GM21526 (cell line): Measurements from ENCODE around the gene RHOD.

Source experiments
- ATAC-seq: cut with Tn5 transposase; IDR thresholded peaks from one replicate; pipeline ENCODE4 v1.9.1; 2021; ENCODE audit warnings: moderate library complexity; ENCODE audit not compliant: unreplicated experiment, low FRiP score

RHOD gene

DNA sequence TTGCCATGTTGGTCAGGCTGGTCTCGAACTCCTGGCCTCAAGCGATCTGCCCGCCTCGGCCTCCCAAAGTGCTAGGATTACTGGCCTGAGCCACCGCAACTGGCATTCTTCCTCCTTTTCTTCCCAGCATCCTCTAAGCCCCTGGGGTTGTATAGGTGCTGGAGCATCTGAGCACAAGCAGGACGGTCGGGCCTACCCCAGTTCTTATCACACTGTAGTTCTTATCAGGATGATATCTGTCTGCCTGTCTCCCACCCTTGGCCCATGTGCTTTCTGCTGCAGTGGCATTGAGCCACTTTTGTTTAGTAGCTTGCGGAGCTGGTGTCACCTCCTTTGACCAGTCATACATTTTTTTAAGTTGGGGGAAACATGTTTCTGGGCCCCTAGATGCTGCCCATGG lies 1.9 kb downstream of the RHOD start:
- ATAC-seq: no peak

DNA sequence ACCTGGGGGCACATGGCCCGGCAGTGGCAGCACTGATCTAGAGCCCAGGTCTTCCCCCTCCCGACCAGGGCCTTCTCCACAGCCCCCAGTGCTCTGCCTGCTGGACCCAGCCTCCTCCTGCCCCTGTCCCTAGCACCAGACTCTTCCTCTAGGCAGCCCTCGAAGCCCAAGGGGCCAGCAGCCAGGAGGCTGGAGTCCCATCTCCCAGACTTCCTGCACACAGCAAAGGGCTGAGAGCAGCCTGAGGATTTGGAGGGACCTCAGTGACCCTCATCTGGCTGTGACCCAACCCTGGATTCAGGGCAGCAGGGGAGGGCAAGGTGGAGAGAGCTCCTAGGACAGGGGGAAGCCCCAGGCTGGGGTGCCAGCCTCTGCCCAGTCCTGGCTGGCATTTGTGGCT lies 3.0 kb downstream of the RHOD start:
- no peak for ATAC-seq

DNA sequence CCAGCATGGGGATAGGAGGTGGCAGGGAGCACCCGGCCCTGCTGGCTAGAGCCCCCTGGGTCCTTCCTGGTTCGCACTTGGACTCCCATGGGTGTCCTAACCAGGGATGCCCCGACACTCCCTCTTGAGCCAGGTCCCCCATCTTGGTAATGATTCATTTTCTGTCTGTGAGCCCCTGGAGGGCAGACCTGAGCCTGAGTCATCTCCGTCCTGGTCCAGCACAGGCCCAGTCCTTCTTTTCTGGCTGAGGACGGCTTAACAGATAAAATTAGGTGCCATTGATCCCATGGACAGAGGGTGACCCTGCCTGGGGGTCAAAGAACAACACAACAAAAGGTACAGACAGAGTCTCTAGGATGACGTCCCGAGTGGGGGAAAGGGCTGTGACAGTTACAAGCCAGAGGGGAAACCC lies 3.5 kb downstream of the RHOD start:
- no peak for ATAC-seq

DNA sequence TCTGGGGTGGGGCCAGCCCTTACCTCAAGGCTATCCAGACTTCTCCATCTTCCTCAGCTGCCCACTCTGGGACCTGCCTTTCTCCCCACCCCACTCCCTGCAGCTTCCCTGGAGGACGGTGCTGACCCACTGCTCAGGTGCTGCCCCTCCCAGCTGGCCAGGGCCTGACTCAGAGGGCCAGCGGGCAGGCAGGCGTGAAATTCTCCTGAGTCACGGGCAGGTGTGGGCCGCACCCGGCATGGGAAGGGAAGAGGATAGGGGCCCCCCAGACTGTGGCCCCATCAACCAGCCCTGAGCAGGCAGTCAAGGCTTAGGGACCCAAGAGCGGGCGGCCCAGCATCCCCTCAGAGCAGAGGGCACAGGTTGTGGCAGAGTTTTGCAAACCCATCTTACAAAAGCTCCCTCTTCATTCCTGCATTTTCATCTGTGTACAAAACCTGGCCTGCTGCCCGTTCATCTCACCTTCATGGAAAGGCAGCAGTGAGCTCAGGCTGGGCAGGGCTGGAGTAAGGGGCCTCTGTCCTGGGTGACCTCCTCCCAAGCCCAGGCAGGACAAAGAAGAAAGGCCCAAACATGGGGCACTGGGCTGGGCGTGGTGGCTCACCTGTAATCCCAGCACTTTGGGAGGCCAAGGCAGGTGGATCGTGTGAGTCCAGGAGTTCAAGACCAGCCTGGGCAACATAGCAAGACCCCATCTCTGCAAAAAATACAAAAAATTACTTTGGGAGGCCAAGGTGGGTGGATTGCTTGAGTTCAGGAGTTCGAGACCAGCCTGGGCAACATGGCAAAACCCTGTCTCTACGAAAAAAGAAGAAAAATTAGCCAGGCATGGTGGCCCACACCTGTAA lies 6.1 kb downstream of the RHOD start:
- ATAC-seq: no peak

DNA sequence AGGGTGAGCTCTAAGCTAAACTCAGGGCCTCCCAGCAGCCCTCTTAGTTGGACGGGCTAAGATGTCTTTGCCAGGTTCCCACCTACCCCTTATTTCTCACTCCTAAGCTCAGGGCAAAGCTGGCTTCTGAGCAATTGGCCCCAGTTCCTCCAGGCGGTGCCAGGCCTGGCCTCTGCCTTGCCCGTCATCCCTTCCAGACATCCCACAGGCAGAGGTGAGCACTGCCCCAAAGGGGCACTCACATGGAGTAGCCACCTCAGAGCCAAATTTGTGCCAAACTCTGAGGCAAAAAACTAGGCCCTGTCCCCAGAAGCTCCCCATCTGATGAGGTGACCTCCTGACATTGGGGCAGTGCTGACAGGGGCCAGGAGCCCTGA lies 9.7 kb downstream of the RHOD start:
- ATAC-seq: no peak

DNA sequence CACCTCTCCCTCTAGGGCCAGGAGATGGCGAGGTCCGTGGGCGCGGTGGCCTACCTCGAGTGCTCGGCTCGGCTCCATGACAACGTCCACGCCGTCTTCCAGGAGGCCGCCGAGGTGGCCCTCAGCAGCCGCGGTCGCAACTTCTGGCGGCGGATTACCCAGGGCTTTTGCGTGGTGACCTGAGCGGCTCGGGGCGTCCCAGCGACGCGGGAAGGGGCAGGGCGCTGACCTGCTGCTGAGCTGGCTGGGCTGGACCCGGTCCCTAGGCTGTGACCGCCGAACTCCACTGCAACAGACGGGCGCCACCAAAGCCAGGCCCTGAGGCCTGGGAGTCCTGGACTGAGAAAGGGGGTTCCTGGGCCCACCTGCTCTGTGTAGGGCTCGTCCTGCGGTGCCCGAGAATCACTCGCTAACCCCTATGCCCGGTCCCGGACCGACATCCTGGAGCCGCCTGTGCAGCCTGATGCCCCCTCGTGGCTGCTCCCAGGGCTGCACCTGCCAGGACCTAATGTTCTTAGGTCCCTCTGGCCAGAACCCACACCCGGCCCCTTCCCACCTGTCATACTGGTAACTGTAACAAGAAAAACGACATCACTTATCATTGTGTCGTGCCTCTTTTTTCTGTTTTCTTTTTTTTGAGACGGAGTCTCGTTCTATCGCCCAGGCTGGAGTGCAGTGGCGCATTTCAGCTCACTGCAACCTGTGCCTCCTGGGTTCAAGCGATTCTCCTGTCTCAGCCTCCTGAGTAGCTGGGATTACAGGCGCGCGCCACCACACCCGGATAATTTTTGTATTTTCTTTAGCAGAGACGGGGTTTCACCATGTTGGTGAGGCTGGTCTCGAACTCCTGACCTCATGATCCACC lies 15.0 kb downstream of the RHOD start:
- no peak for ATAC-seq

DNA sequence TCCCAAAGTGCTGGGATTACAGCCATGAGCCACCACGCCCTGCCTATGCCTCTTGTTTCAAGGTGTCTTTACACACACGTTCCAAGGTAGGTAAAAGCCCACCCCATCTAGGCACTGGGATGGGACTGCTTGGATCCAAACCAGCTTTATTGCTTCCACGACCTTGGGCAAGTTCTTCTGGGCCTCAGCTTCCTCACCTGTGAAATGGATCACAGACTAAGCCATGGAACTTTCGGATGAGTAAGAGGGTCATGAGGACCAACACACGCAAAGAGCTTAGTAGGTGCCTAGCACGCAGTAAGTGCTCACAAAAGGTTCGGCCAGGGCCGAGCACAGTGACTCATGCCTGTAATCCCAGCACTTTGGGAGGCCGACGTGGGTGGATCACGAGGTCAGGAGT lies 15.6 kb downstream of the RHOD start:
- ATAC-seq: no peak

DNA sequence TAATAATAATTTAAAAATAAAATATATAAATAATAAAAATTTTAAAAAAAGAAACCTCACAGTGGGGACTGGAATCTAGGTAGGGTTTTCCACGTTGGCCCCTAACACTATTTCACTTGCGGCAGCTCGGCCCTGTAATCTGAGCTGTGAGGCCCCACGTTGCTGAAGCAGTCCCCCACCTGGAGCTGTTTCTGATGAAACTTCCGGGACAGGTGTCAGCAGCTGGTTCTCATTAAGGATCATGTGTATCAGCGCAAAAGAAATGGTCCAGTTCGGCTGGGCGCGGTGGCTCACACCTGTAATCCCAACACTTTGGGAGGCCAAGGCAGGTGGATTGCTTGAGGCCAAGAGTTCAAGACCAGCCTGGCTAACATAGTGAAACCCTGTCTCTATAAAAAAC lies 17.3 kb downstream of the RHOD start:
- ATAC-seq: no peak

DNA sequence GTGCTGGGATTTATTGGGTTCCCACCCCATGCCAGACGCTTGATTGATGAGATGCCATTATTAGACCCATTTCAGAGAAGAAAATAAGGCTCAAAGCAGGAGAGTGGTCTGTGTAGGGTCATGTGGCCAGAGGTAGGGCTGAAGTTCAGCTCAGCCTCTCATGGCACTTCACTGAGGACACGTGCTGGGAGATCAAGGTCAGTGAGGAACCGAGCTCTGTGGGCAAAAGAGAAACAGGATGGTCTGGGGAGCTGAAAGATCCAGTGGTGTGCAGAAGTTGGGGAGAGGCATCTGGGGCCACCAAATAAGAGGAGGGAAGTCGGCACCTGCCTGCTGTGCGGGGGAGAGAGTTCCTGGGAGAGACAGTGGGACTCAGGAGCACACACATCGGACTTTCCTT lies 19.6 kb downstream of the RHOD start:
- no peak for ATAC-seq

DNA sequence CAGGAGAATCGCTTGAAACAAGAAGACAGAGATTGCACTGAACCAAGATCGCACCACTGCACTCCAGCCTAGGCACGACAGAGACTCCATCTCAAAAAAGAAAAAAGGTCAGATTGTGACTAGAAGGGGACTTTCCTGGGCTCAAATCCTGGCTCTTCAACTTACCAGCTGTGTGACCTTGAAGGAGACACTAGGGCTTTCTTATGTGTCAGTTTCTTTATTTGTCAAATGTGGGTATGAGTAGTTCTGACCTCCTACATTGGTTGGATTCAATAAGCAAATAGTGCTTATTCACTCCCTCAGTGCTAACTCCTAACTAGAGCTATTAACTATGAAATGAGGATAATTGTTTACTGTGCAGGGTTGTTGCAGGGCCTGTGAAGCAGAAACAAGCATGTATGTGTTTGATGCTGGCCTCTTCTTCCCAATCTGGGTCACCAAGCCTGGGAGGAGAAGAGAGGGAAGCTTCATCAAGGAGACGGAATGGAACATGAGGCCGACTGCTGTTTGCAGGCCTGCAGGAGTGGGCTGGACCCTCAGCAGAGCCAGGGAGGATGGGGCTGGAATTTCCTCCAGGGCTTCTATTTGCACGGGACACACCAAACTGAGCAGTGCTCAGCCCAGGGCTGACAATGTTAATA lies 22.5 kb downstream of the RHOD start:
- ATAC-seq: no peak

DNA sequence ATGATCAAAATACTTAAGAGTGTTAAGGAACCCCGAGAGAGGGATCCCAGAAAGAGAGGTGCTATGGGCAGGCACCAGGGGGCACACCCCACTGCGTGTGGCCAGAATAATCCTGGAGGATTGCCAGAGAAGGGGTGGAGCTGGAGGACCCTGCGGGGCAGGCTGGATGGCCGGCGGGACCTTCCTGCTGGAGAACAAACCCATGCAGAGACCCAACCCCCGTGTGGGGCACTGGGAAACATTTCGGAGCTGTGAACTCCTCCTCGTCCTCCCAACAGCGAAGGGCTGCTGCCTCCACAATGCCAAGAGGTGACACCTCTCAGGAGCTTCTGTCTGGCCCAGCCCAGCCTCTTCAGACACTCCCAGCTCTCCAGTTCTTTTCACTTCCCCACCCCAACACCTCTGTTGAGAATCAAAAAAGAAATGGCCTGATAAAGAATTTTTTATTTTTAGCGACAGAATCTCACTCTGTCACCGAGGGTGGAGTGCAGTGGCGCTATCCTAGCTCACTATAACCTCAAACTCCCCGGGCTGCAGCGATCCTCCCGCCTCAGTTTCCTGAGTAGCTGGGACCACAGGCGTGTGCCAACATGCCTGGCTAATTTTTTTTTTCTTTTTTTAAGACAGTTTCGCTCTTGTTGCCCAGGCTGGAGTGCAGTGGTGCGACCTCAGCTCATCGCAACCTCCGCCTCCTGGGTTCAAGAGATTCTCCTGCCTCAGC lies 25.6 kb downstream of the RHOD start:
- ATAC-seq: no peak

DNA sequence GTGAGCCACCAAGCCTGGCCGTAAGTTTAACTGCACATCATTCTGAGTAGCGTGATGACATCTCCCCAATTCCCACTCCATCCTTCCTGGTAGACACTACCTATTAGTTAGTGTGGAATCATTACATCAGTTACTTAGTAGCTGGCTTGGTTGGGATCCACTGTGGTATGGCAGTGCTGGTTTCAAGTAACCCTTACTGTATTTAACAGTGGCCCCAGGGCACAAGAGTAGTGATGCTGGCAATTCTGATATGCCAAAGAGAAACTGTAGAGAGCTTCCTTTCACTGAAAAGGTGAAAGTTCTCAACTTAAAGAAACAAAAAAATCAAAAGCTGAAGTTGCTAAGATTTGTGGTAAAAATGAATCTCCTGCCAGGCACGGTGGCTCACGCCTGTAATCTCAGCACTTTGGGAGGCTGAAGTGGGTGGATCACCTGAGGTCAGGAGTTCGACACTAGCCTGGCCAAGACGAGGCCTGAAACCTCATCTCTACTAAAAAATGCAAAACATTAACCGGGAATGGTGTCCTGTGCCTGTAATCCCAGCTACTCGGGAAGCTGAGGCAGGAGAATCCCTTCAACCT lies 27.2 kb downstream of the RHOD start:
- ATAC-seq: no peak

DNA sequence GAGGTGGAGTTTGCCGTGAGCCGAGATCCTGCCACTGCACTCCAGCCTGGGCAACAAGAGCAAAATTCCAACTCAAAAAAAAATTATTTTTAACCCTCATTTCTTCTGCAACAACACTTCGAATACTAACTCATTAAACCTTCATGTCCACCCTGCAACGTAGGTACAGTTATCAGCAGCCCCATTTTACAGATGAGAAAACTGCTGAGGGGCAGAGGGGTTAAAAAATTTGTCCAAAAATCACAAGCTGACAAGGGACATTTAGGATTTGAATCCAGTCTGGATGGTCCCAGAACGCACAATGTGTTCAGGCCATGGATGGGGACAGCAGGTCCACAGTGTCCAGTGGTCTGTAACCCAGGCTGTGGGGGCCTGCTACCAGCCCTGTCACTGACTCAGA lies 29.0 kb downstream of the RHOD start:
- no peak for ATAC-seq

DNA sequence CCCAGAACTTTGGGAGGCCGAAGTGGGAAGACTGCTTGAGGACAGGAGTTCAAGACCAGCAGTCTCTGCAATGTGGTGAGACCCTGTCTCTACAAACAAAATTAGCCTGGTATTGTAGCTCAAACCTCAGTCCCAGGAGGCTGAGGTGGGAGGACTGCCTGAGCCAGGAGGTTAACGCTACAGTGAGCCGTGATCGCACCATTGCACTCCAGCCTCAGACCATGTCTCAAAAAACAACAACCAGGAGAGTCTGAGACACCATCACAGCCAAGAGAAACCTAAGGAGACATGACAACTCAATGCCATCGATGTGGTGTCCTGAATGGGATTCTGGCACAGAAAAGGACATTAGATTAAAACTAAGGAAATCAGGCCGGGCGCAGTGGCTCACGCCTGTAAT lies 34.1 kb downstream of the RHOD start:
- no peak for ATAC-seq

DNA sequence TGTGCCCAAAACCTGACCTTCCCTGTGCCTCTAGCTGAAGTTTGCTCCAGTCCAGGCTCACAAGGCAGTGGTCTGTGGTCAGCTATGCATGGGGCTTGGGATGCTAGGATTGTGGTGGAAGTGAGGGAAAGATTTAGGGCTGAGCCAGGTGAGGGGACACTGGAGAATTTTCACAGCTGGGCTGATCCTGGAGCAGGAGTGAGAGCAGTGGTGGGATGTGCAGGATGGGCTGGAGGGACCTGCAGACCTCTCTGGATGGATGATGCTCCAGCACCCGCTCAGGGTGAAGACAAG lies 38.5 kb downstream of the RHOD start:
- no peak for ATAC-seq

DNA sequence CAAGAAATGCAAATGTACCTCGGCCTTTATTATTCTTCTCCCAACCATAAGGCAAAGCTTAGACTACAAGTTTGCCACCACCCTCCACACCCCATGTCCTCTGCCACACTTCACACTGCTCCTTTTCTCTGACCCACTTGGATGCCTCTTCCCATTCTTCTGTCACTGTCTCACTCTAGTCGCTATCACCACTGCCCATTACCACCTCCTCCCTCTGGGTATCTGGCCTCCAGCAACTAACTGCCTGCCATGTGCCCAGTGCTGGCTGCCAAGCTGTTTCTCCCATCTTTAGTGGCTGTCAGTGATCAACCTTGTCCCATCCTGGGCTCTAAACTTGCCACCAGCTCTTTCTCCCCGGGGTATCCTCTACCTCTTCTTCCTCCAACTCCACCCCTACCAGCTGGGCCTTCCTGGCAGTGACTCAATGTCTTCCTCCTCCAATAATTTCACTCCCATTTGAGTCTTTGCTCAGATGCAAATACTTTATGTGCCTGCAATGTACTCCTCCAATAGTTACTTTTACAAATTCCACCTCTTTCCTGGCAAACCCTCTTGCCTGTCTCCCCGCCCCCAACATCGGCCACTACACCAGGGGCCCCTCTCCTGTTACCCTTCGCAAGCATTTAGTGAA lies 42.3 kb downstream of the RHOD start:
- no peak for ATAC-seq

DNA sequence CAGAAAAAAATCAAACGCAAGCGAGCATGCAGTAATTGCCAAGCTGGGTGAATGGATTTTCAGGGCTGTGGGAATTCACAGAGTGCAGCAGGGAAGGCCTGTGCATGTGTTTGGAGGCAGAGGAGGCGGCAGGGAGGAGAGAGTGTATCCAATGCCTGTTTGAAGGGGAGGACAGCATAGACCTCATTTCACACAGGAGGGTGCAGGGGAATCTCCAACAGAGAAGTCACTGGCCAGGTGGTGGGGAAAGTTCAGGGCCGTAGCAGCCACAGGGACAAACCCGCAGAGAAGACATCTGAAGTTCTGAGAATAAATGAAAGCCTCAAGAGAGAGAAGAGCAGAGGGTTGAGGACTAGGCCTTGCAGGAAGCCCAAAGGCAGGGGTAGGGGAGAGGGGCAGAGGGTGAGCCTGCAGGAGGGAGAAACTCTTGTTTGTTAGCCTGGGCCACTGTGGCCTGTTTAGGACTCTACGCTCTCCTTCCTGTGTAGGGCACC lies 43.2 kb downstream of the RHOD start:
- ATAC-seq: no peak

DNA sequence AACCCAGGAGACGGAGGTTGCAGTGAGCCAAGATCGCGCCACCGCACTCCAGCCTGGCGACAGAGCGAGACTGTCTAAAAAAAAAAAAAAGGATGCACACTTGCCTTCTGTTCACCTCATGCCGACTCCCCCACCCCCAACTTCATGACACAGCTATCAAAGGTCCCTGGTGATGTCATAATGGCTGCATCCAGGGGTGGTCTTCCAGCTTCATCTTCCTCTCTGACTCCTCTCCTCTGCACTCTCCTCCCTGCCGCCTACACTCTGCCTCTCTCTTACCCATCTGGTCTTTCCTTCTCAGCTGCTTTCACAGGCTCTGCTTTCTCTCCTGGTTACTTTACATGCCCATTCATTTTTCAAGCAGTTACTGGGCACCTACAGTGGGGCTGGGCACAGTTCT lies 46.0 kb downstream of the RHOD start:
- ATAC-seq: no peak

DNA sequence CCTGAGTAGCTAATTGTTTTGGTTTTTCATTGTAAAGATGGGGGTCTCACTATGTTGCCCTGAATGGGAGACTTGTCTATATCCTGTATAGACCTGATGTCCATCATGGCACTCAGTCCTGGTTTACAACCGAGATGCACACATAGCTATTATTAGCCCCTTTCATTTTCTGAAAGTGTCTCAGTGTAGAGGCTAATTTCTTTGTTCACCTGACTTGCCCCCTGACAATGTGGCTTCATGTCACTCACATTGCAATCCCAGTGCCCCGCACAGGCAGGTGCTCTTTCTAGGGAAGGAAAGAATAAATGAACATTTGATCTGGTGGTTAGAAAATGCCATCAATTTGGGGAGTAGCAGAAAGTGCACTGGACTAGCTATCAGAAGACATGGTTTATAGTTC lies 49.3 kb downstream of the RHOD start:
- ATAC-seq: no peak

DNA sequence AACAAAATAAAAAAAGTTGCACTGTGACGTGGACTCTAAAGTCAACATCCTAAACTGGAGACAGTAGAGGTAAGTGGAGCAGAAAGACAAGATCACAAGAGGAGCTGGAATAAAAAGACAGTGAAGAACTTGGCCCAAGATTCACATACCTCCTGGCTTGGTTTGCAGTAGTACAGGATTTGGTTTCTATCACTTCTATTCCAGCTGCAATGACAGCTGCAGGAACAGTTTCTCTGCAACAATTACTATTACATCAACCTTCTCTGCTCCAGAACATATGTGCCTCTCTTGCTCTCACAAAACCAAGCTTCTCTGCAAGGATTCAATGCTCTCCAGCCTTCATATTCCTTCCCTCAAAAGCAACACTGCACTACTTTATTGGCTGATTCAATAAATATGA lies 54.6 kb downstream of the RHOD start:
- no peak for ATAC-seq
